HAP-1 (cell line): ENCODE measurements around the gene CD200R1L.

Experiments
- DNase-seq, 2 experiments: peaks; one replicate each; pipeline ENCODE4 v3.0.0-alpha.2; 2016 to 2020; ENCODE audit warnings: low spot score in 2 of 2
- H3K27me3 ChIP-seq: fragments of 250-450 bp; sonication (Bioruptor Pico); 2 replicates; pipeline ENCODE4 v1.5.1; 2020; ENCODE audit warnings: low read depth, mild to moderate bottlenecking, moderate library complexity
- H3K36me3 ChIP-seq: fragments of 250-450 bp; sonication (Bioruptor Pico); replicated peaks from 2 replicates; pipeline ENCODE4 v1.5.1; 2020; ENCODE audit warnings: mild to moderate bottlenecking
- H3K4me1 ChIP-seq: fragments of 250-450 bp; sonication (Bioruptor Pico); 2 replicates; pipeline ENCODE4 v1.5.1; 2020; ENCODE audit warnings: mild to moderate bottlenecking
- H3K4me3 ChIP-seq: fragments of 250-450 bp; sonication (Bioruptor Pico); 2 replicates; pipeline ENCODE4 v1.5.1; 2020; ENCODE audit warnings: mild to moderate bottlenecking, moderate library complexity
- H3K9me3 ChIP-seq: fragments of 250-450 bp; sonication (Bioruptor Pico); 2 replicates; pipeline ENCODE4 v1.5.1; 2020; ENCODE audit warnings: mild to moderate bottlenecking, moderate library complexity
- in situ Hi-C: fragments of 300-500 bp; cut with MboI; formaldehyde crosslinking; loops from 3 replicates; pipeline ENCODE4 v1.14.3; 2020; ENCODE audit warnings: low sequenced_read_pairs, inconsistent platforms, mixed read lengths

Gene CD200R1L

DNA sequence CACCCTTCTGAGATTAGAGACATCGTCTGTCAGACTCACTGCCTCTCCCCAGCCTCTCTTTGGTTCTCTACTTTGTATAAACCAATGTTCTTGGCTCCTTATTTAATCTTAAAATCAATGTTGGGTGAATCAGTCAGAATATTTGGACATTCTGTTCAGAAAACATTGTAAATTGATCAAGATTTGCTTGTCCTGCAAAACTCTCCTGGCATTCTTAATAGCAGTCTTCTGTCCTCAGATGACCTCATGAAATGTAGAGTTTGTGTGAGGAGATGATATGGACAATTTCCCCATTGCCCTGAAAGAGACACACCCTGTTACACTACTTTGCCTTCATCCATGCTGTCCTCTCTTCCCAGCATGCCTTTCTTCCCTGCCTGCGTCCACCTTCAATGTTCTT lies 33.6 kb downstream of the CD200R1L start:
- no peak for DNase-seq
- Histone ChIP-seq H3K4me3 (no peak overlapping the region), H3K9me3 (no peaks in the 10 kb centered on the region), H3K4me1 (no peaks in the 10 kb centered on the region), H3K36me3 (no peaks in the 10 kb centered on the region), H3K27me3 (peaks cover 6% of the 10 kb centered on the region; the same call in 1 of the 2 replicates)
- in situ Hi-C loops: no loop called here

DNA sequence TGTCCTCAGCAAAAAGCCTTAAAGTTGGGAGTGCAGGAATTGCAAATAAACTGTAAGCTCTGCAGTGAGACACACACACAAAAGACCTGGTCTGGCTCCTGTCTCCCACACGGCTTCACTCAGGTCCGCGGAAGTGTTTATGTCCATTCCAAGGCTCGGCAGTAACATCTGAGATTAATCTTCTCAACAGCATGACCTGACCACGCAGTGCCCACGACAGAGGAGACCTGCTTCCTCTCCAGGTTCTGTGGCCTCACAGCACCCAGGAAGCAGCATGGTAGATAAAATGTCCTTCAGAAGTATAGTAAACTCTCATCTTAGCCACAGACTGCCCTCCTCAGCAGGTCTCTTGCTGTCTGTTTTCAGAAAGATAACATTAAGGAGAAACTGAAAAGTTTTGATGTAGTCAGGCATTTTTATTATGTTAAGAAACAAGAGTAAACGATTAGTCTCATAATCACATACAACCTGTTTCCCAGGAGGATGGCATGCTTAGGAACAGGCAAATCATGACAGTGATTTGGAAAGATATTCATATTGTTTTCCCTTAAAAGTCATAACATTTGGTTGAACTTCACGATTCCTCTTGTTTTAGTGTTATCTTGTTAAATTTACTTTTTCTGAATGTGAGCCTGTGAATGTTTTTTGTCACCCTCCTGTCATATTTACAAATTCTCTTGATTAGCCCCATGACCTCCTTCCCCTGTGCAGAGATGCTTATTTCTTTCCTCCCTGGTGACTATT lies 34.6 kb downstream of the CD200R1L start:
- DNase-seq: no peak
- Histone ChIP-seq H3K36me3 (no peaks in the 10 kb centered on the region), H3K4me3 (no peak overlapping the region), H3K4me1 (no peaks in the 10 kb centered on the region), H3K9me3 (no peaks in the 10 kb centered on the region), H3K27me3 (peaks cover 6% of the 10 kb centered on the region; the same call in 1 of the 2 replicates)
- in situ Hi-C loops: no loop called here

DNA sequence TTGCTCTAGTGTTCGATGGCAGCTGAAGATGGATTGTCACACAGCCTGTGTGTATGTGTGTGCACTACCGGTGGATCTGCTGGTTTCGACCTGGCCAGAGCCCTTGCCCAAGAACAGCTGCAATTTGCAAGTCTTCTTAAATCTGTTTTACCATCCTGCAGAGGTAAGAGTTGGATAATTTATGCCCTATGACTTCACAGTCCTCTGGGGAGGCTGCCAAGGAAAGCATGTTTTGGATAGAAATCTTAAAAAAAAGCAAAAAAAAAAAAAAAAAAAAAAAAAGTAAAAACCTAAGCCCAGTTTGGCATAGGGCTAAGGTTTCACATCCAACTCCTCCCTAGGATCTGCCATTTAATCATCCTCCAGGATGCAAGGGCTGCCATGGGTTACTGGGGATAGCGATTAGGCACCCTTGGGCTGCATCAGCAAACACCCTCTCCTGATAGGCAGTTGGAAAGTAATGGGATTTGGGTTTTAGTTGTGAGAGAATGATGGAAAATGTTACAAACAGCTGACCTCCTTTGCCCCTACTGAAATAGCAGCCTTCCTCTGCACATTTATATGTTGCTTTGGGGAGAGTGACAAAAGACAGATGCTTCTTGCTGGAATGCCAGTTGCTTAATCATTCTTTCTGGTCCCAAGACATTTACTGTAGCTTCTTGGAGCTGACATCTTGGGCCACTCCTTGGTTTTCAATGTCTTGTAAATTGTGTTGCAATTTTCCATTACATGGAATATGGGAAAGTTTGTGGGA lies 35.4 kb downstream of the CD200R1L start:
- H3K4me1 ChIP-seq: no peaks in the 10 kb centered on the region
- H3K9me3 ChIP-seq: no peaks in the 10 kb centered on the region
- peaks cover 6% of the 10 kb centered on the region; the same call in 1 of the 2 replicates for H3K27me3 ChIP-seq
- H3K36me3 ChIP-seq: no peaks in the 10 kb centered on the region
- DNase-seq: no peak
- in situ Hi-C loops: no loop called here
- no peak overlapping the region for H3K4me3 ChIP-seq

DNA sequence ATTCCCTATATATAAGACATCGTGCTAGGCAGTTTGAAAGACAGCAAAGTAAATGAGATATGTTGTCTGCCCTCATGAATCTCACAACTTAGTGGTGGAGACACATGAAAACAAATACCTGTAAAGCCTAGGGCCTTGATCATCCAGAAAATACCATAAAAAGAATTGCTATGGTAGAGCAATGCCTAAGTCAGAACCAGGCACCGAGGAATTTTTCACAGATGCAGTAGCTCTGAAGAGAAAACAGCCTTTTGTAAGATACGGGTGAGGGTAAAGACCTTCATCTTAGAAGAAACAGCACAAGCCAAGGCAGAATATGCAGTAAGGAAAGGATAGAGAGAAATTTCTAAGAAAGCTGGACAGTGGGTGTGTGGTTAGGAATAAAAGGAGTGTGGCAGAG lies 36.1 kb downstream of the CD200R1L start:
- H3K4me1 ChIP-seq: no peaks in the 10 kb centered on the region
- H3K4me3 ChIP-seq: no peak overlapping the region
- no peak for DNase-seq
- in situ Hi-C loops: no loop called here
- no peaks in the 10 kb centered on the region for H3K36me3 ChIP-seq
- no peaks in the 10 kb centered on the region for H3K9me3 ChIP-seq
- H3K27me3 ChIP-seq: peaks cover 6% of the 10 kb centered on the region; the same call in 1 of the 2 replicates

DNA sequence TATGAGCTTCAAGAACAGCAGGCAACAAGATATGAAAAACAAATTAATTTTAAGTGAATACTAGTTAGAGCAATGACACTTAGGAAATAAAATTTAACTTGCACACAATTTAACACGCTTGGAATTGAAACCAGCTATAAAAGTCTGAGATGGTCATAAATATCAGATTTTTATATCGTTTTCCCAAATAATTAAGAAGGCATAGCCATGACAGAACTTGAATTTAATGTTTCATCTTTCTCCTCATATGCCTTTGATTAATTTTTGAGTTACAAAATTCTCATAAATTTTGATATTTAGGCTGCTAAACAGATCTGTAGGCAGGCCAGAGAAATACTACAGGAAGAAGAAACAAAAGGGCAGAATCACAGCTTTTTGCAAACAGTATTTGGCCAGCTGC lies 38.5 kb downstream of the CD200R1L start:
- H3K4me3 ChIP-seq: no peak overlapping the region
- in situ Hi-C loops: no loop called here
- no peaks in the 10 kb centered on the region for H3K36me3 ChIP-seq
- no peaks in the 10 kb centered on the region for H3K4me1 ChIP-seq
- H3K27me3 ChIP-seq: peaks cover 6% of the 10 kb centered on the region; the same call in 1 of the 2 replicates
- H3K9me3 ChIP-seq: no peaks in the 10 kb centered on the region
- no peak for DNase-seq

DNA sequence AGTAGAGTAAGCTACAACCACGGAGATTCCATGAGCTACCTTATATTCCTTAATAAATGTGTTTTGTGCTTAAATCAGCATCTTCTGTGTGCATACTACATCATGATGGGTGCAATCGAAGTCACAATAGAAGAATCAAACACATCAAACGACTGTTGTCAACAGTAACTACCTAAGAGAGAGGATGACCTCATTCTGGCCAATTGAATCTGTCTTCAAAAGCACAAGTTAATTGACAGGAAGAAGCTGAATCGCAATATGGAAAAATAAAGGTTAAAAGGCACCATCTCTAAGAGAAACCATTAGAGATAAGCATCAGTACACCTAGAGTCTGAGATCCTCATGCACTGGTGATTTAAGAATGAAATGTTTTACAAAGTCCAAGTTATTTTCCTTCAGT lies 39.0 kb downstream of the CD200R1L start:
- no peaks in the 10 kb centered on the region for H3K9me3 ChIP-seq
- no peak for DNase-seq
- no peak overlapping the region for H3K4me3 ChIP-seq
- in situ Hi-C loops: no loop called here
- H3K4me1 ChIP-seq: no peaks in the 10 kb centered on the region
- no peaks in the 10 kb centered on the region for H3K36me3 ChIP-seq
- peaks cover 6% of the 10 kb centered on the region; the same call in 1 of the 2 replicates for H3K27me3 ChIP-seq

DNA sequence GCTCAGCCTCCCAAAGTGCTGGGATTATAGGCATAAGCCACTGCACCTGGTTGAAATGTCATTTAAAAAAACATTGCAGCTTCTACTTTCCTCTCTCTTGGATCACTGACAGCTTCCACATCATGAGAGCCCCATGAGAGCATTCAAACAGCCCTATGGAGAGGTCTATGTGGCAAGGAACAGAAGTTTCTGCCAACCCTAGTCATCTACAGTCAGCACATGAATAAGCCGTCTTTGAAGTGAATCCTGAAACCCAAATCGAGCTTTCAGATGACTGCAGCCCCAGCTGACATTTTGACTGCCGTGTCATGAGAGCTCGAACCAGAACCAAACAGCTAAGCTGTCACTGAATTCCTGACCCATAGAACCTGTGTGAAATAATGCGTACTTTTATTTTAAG lies 39.8 kb downstream of the CD200R1L start:
- in situ Hi-C loops: no loop called here
- Histone ChIP-seq H3K36me3 (no peaks in the 10 kb centered on the region), H3K4me1 (no peaks in the 10 kb centered on the region)

DNA sequence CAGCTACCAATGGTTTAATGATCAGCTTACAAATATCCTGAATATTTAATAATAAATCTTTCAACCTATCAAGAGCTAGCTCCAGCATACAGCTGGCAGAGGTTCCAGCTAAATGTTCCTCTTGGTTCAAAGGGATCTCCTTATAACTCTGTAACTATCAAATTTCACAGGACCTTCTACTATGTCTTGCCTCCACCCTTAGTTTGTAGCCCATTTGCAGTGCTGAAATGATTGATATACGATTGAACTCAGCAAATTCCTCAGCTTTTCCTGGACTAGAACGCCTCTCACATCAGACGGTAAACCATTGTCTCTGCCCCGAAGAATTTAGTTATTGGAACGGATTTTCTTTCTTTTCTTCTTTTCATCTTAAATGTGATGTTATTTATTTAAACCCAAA lies 41.5 kb downstream of the CD200R1L start:
- H3K4me3 ChIP-seq: no peak overlapping the region
- no peaks in the 10 kb centered on the region for H3K4me1 ChIP-seq
- peaks cover 6% of the 10 kb centered on the region; the same call in 1 of the 2 replicates for H3K27me3 ChIP-seq
- in situ Hi-C loops: no loop called here
- no peak for DNase-seq
- H3K9me3 ChIP-seq: no peaks in the 10 kb centered on the region
- no peaks in the 10 kb centered on the region for H3K36me3 ChIP-seq

More for the DNA sequence above, 39.8 kb downstream of the CD200R1L start:
- Histone ChIP-seq H3K27me3 (peaks cover 6% of the 10 kb centered on the region; the same call in 1 of the 2 replicates), H3K4me3 (no peak overlapping the region), H3K9me3 (no peaks in the 10 kb centered on the region)
- DNase-seq: no peak

DNA sequence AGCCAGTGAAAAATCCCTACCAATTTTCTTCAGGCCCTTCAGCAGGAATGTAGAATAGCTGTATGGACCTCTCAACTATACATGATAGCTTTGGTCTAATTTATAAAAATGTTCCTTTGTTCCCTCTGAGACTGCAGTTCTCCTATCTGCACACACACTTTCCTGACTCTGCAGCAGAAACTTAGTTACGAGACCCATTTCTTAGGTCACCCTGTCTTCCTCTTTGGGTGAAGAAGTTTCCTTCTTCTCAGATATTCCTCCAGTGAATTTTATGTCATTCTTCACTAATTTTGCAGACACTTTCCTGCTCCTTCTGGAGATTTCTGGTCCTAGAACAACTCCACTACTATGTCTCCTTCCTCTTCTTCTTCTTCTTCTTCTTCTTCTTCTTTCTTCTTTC lies 42.6 kb downstream of the CD200R1L start:
- Histone ChIP-seq H3K27me3 (no peaks in the 10 kb centered on the region), H3K9me3 (no peaks in the 10 kb centered on the region), H3K36me3 (no peaks in the 10 kb centered on the region), H3K4me1 (no peaks in the 10 kb centered on the region), H3K4me3 (no peak overlapping the region)
- DNase-seq: no peak
- in situ Hi-C loops: no loop called here

DNA sequence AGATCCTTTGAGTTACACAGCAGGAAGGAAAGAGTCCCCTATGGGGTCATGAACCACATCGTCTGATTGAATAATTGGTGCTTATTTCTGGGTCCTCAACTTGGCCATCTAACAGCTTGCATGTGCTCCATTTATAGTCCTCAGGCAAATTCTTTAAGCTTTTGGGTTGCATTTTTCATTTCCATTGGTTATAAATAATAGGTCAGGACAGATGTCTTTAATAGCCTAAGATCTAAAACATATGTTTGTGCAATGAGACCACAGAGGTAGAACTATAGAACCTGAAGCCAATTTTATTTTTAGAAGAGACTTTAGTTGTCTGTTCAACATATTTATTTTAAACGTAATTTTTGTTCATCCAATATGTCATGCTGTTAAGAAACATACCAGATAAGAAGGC lies 43.2 kb downstream of the CD200R1L start:
- in situ Hi-C loops: no loop called here
- no peak overlapping the region for H3K4me3 ChIP-seq
- DNase-seq: no peak
- H3K4me1 ChIP-seq: no peaks in the 10 kb centered on the region
- H3K36me3 ChIP-seq: no peaks in the 10 kb centered on the region
- H3K9me3 ChIP-seq: no peaks in the 10 kb centered on the region
- H3K27me3 ChIP-seq: no peaks in the 10 kb centered on the region

DNA sequence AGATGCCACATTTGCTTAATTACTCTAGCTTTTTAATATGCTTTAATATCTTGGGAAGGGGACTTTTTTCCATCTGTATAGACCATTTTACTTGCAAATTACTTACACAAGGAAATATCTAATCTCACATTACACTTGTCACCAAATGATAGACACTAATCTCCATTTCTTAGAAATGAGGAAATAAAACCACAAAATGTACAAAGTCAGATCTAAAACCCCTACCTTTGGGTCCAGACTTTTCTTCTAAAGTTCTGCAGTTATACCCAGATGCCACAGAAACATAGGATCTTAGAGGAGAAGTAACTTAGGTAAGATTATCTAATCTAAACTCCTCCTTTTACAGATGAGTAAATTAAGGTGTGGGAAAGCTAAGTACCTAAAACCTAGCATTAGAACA lies 44.3 kb downstream of the CD200R1L start:
- Histone ChIP-seq H3K4me1 (no peaks in the 10 kb centered on the region), H3K27me3 (no peaks in the 10 kb centered on the region), H3K4me3 (no peak overlapping the region), H3K36me3 (no peaks in the 10 kb centered on the region), H3K9me3 (no peaks in the 10 kb centered on the region)
- in situ Hi-C loops: no loop called here
- no peak for DNase-seq

DNA sequence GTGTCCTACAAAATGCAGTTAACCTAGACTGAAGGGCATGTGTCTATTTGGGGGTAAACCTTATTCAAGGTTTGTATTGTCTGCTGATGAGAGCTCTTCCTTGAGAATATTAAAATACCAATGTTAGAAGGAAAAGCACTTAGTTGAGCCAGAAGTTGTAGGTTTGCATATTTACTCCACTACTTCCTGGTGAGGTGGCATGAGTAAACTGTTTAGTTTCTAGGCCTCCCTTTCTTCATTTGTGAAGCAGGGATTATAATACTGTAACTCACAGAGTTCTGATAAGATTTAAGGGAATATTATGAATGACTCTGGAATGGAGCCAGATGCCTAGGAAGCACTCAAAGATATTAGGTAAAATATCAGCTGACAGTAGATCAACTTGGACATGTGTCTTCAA lies 46.7 kb downstream of the CD200R1L start:
- H3K27me3 ChIP-seq: no peaks in the 10 kb centered on the region
- DNase-seq: no peak
- no peaks in the 10 kb centered on the region for H3K9me3 ChIP-seq
- no peaks in the 10 kb centered on the region for H3K36me3 ChIP-seq
- in situ Hi-C loops: no loop called here
- H3K4me3 ChIP-seq: no peak overlapping the region
- no peaks in the 10 kb centered on the region for H3K4me1 ChIP-seq

DNA sequence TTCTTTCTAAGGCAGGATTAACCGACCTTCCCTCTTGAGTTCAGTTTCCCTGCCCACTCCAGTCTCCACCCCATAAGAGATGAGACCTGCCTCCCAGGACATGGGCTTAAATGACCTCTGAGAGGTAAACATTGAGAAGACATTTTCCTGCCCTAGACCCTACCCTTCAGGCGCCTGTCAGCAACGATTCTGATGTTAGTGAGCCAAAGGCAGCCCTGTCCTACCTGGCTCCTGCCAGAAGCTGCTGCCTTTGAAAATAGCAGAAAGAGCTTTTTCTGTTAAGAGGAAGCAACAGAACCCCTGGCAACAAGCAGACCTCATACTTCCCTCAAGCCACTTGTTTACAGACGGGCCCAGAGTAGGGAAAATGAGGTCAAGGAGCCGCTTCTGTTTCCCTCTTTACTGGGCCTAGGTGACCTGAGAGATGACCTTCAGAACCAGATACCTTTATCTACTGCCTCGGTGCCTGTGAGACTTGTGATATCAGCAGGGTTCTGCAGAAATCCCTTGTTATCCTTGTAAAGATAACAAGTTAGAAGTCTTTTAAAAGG lies 52.0 kb downstream of the CD200R1L start:
- no peak for DNase-seq
- H3K4me3 ChIP-seq: no peak overlapping the region
- H3K4me1 ChIP-seq: no peaks in the 10 kb centered on the region
- in situ Hi-C loops: no loop called here
- no peaks in the 10 kb centered on the region for H3K27me3 ChIP-seq
- H3K9me3 ChIP-seq: no peaks in the 10 kb centered on the region; the same call in 1 of the 2 replicates
- no peaks in the 10 kb centered on the region for H3K36me3 ChIP-seq
